ENCODE data around the gene MED9.

The MED9 gene

GRCh38 chr17:17503566-17504130, 26.8 kb downstream of the MED9 start:
- no peak overlapping the region for H2AFZ ChIP-seq (ENCODE audit: low read length)
- H3K4me1 ChIP-seq (ENCODE audit: insufficient read depth, low read length, poor library complexity, severe bottlenecking) = no peaks in the 10 kb centered on the region
- H3K4me2 ChIP-seq (ENCODE audit: low read depth, low read length, poor library complexity, severe bottlenecking) = no peak overlapping the region
- no peaks in the 10 kb centered on the region for H3K79me2 ChIP-seq (ENCODE audit: insufficient read depth, low read length)
- no peaks in the 10 kb centered on the region for H3K9me2 ChIP-seq (replicated peaks; ENCODE audit: low read depth, low read length)
- H3K9me3 ChIP-seq (ENCODE audit: insufficient read depth, low read depth, low read length) = no peaks in the 10 kb centered on the region
- no peaks in the 10 kb centered on the region for H4K20me1 ChIP-seq (ENCODE audit: insufficient read depth, low read length, poor library complexity, severe bottlenecking)
- no peaks in the 10 kb centered on the region for H3F3A ChIP-seq (ENCODE audit: low read depth)
- H3K4me3 ChIP-seq (ENCODE audit: low read length, poor library complexity, severe bottlenecking) = no peak overlapping the region
- H3K36me3 ChIP-seq (ENCODE audit: insufficient read depth, low read length) = no peaks in the 10 kb centered on the region
- no peaks in the 10 kb centered on the region for H3K27me3 ChIP-seq (ENCODE audit: insufficient read depth, low read length, poor library complexity, severe bottlenecking)
- no peak for TF ChIP-seq EZH2phosphoT487 (IDR thresholded peaks at IDR 0.05; ENCODE audit: borderline replicate concordance)
- no peak for TF ChIP-seq CTCF (conservative IDR thresholded peaks at IDR 0.05; ENCODE audit: low read length)
- no peak overlapping the region for H3K9ac ChIP-seq (ENCODE audit: low read depth, low read length, poor library complexity, severe bottlenecking)

- H3K36me3 ChIP-seq (ENCODE audit: insufficient read depth, low read length) = no peaks in the 10 kb centered on the region
- H3K4me3 ChIP-seq (ENCODE audit: low read length, poor library complexity, severe bottlenecking) = no peak overlapping the region
- no peak for TF ChIP-seq CTCF (conservative IDR thresholded peaks at IDR 0.05; ENCODE audit: low read length)
- no peak for TF ChIP-seq EZH2phosphoT487 (IDR thresholded peaks at IDR 0.05; ENCODE audit: borderline replicate concordance)
- no peak overlapping the region for H3K9ac ChIP-seq (ENCODE audit: low read depth, low read length, poor library complexity, severe bottlenecking)
- H3K4me2 ChIP-seq (ENCODE audit: low read depth, low read length, poor library complexity, severe bottlenecking) = no peak overlapping the region
- H3K9me2 ChIP-seq (replicated peaks; ENCODE audit: low read depth, low read length) = no peaks in the 10 kb centered on the region
- no peaks in the 10 kb centered on the region for H3K9me3 ChIP-seq (ENCODE audit: insufficient read depth, low read depth, low read length)
- H4K20me1 ChIP-seq (ENCODE audit: insufficient read depth, low read length, poor library complexity, severe bottlenecking) = no peaks in the 10 kb centered on the region
- H3K27me3 ChIP-seq (ENCODE audit: insufficient read depth, low read length, poor library complexity, severe bottlenecking) = no peaks in the 10 kb centered on the region
- no peaks in the 10 kb centered on the region for H3K79me2 ChIP-seq (ENCODE audit: insufficient read depth, low read length)
- H3K4me1 ChIP-seq (ENCODE audit: insufficient read depth, low read length, poor library complexity, severe bottlenecking) = no peaks in the 10 kb centered on the region
- no peaks in the 10 kb centered on the region for H3F3A ChIP-seq (ENCODE audit: low read depth)
- no peak overlapping the region for H2AFZ ChIP-seq (ENCODE audit: low read length)
Measured at GRCh38 chr17:17504341-17505140, 27.7 kb downstream of the MED9 start.

- peaks cover 2% of the 10 kb centered on the region for H3K4me1 ChIP-seq (ENCODE audit: insufficient read depth, low read length, poor library complexity, severe bottlenecking)
- no peaks in the 10 kb centered on the region for H3K79me2 ChIP-seq (ENCODE audit: insufficient read depth, low read length)
- no peaks in the 10 kb centered on the region for H3K27me3 ChIP-seq (ENCODE audit: insufficient read depth, low read length, poor library complexity, severe bottlenecking)
- no peak overlapping the region for H2AFZ ChIP-seq (ENCODE audit: low read length)
- no peaks in the 10 kb centered on the region for H3F3A ChIP-seq (ENCODE audit: low read depth)
- H3K9me2 ChIP-seq (replicated peaks; ENCODE audit: low read depth, low read length) = no peaks in the 10 kb centered on the region
- no peak overlapping the region for H3K9ac ChIP-seq (ENCODE audit: low read depth, low read length, poor library complexity, severe bottlenecking)
- no peak overlapping the region for H3K4me3 ChIP-seq (ENCODE audit: low read length, poor library complexity, severe bottlenecking)
- TF ChIP-seq EZH2phosphoT487 (IDR thresholded peaks at IDR 0.05; ENCODE audit: borderline replicate concordance) (no peak), CTCF (conservative IDR thresholded peaks at IDR 0.05; ENCODE audit: low read length) (no peak)
- H4K20me1 ChIP-seq (ENCODE audit: insufficient read depth, low read length, poor library complexity, severe bottlenecking) = no peaks in the 10 kb centered on the region
- H3K36me3 ChIP-seq (ENCODE audit: insufficient read depth, low read length) = no peaks in the 10 kb centered on the region
- no peaks in the 10 kb centered on the region for H3K9me3 ChIP-seq (ENCODE audit: insufficient read depth, low read depth, low read length)
- no peak overlapping the region for H3K4me2 ChIP-seq (ENCODE audit: low read depth, low read length, poor library complexity, severe bottlenecking)
Measured at GRCh38 chr17:17505151-17505550, 28.4 kb downstream of the MED9 start.
